Panc1 (cell line): Measurements from ENCODE around the gene TRAF7. TPM values are rescaled to one million over a fixed set of nuclear protein-coding genes. Genes with fewer than 3 reads are reported as not detected.

Experiments used
- ATAC-seq: fragments of 200-7000 bp; cut with Tn5 transposase; 2 replicates; pipeline ENCODE4 v1.9.1; 2020; ENCODE audit warnings: mild to moderate bottlenecking, moderate library complexity
- BruUV-seq: library from RNA; stranded (reverse); fragments of 400-500 nt; replicated peaks from 2 replicates; lab custom pipeline; 2021; lab: Mats Ljungman, UMichigan
- CTCF ChIA-PET: fragments of 300-600 bp; sonication (Branson Sonifier 250); formaldehyde crosslinking; loops from one replicate; lab custom pipeline; 2022; ENCODE audit warnings: antibody characterized with exemption; lab: Charles Lee
- POLR2A ChIA-PET: fragments of 300-600 bp; sonication (Branson Sonifier 250); formaldehyde crosslinking; loops from one replicate; lab custom pipeline; 2022; ENCODE audit warnings: antibody characterized with exemption; lab: Charles Lee
- DNase-seq: peaks from one replicate; pipeline ENCODE4 v3.0.0-alpha.2; 2010; ENCODE audit warnings: low read depth, low spot score
- H3K27ac ChIP-seq: 2 replicates; pipeline ENCODE4 v1.5.1; 2011; ENCODE audit warnings: mild to moderate bottlenecking, low read length, inconsistent platforms
- H3K27me3 ChIP-seq: fragments of 200-500 bp; sonication (Bioruptor generic); 2 replicates; pipeline ENCODE4 v1.6.0; 2014; ENCODE audit warnings: low read length, inconsistent platforms; ENCODE audit not compliant: control insufficient read depth, insufficient read depth
- H3K36me3 ChIP-seq: fragments of 200-500 bp; sonication (Bioruptor generic); 2 replicates; pipeline ENCODE4 v1.5.1; 2014; ENCODE audit warnings: inconsistent platforms, mild to moderate bottlenecking, low read length, moderate library complexity; ENCODE audit not compliant: control insufficient read depth, insufficient read depth
- H3K4me1 ChIP-seq: 2 replicates; pipeline ENCODE4 v1.5.1; 2011; ENCODE audit warnings: inconsistent platforms, mild to moderate bottlenecking, low read length, moderate library complexity; ENCODE audit not compliant: control insufficient read depth, insufficient read depth
- H3K4me3 ChIP-seq, 2 experiments: 2 replicates each; pipeline ENCODE4 v1.5.1; 2011 to 2012; ENCODE audit warnings: low read depth in 2 of 2, low read length in 2 of 2, mild to moderate bottlenecking in 2 of 2, inconsistent platforms in 1 of 2, moderate library complexity in 1 of 2
- H3K9me3 ChIP-seq: fragments of 200-500 bp; sonication (Bioruptor generic); 2 replicates; pipeline ENCODE4 v1.5.1; 2014; ENCODE audit warnings: low read depth, mild to moderate bottlenecking, inconsistent platforms, low read length, moderate library complexity; ENCODE audit not compliant: control insufficient read depth, insufficient read depth
- POLR2AphosphoS5 ChIP-seq: IDR thresholded peaks from 2 replicates; pipeline ENCODE4 v1.6.1; 2012; ENCODE audit warnings: mild to moderate bottlenecking, low read depth, low read length, moderate library complexity
- REST ChIP-seq, 2 experiments: IDR thresholded peaks; 2 replicates each; pipeline ENCODE4 v1.6.1; 2011 to 2012; ENCODE audit warnings: low read depth in 2 of 2, control low read depth in 1 of 2, low read length in 1 of 2, mild to moderate bottlenecking in 1 of 2, moderate library complexity in 1 of 2; ENCODE audit not compliant: insufficient read depth in 1 of 2
- SIN3A ChIP-seq: IDR thresholded peaks from 2 replicates; pipeline ENCODE4 v1.6.1; 2012; ENCODE audit warnings: low read depth, mild to moderate bottlenecking, low read length, moderate library complexity, borderline replicate concordance; ENCODE audit not compliant: insufficient read depth
- TCF7L2 ChIP-seq: IDR thresholded peaks from 2 replicates; pipeline ENCODE4 v1.6.1; 2011; ENCODE audit warnings: mild to moderate bottlenecking, low read depth, low read length, inconsistent platforms
- in situ Hi-C: cut with HindIII; loops from 2 replicates; pipeline ENCODE4 v1.10.0; 2016; ENCODE audit warnings: low sequenced_read_pairs, low pct_unique_long_range_greater_than_20kb
- intact Hi-C: fragments of 100-400 bp; cut with micrococcal nuclease; formaldehyde crosslinking; loops from one replicate; pipeline ENCODE4 v1.10.0; 2022; ENCODE audit not compliant: unreplicated experiment
- total RNA-seq: library from RNA; stranded (reverse); gene quantifications from one replicate; pipeline ENCODE4 v1.2.1, GENCODE V29; 2021; ENCODE audit not compliant: unreplicated experiment
- TF ChIP-seq, protein P1 (sequence below): fragments of 450-650 bp; IDR thresholded peaks from 2 replicates; pipeline ENCODE4 v1.5.1; 2017; ENCODE audit warnings: mild to moderate bottlenecking

Gene TRAF7
- total RNA-seq, 1 experiment from 2014 or later, result 108 TPM

GRCh38 chr16:2214719-2214968, 59.1 kb downstream of the TRAF7 start, which contains the start of gene PGP:
Gene PGP (minus strand): TSS chr16:2214840. CDS start chr16:2214777, 63 bp downstream.
- in situ Hi-C loops (no loop called here), intact Hi-C loops (no loop called here)
- H3K9me3 ChIP-seq, result no peaks in the 10 kb centered on the region
- no TSS peak for BruUV-seq
- POLR2A ChIA-PET, result interaction anchor here (0.6 to 0.8 kb wide), 4 partner anchors 13 to 271 kb away, joined by 3 read pairs; partner anchors contain the start of gene ECI1
- H3K36me3 ChIP-seq, result peaks cover 3% of the 10 kb centered on the region; the same call in 1 of the 2 replicates
- peak within 1 kb of the TSS; percentile 83 to 94 for H3K4me3 ChIP-seq
- CTCF ChIA-PET, result interaction anchor here (0.6 kb wide), 1 partner anchor 120 kb away, joined by 4 read pairs; no protein-coding TSS in a partner anchor
- H3K27me3 ChIP-seq, result no peaks in the 10 kb centered on the region
- ATAC-seq, result peak; percentile 82
- peak within 1 kb of the TSS; percentile 99 for H3K27ac ChIP-seq
- peaks cover 30% of the 10 kb centered on the region for H3K4me1 ChIP-seq
- no peak for DNase-seq
- no peak for TF ChIP-seq REST (IDR thresholded peaks at IDR 0.05; ENCODE audit: insufficient read depth in 1 of 2, low read depth in 2 of 2, low read length in 1 of 2)
- TF ChIP-seq POLR2AphosphoS5, result no peak
- TF ChIP-seq, protein P1, sequence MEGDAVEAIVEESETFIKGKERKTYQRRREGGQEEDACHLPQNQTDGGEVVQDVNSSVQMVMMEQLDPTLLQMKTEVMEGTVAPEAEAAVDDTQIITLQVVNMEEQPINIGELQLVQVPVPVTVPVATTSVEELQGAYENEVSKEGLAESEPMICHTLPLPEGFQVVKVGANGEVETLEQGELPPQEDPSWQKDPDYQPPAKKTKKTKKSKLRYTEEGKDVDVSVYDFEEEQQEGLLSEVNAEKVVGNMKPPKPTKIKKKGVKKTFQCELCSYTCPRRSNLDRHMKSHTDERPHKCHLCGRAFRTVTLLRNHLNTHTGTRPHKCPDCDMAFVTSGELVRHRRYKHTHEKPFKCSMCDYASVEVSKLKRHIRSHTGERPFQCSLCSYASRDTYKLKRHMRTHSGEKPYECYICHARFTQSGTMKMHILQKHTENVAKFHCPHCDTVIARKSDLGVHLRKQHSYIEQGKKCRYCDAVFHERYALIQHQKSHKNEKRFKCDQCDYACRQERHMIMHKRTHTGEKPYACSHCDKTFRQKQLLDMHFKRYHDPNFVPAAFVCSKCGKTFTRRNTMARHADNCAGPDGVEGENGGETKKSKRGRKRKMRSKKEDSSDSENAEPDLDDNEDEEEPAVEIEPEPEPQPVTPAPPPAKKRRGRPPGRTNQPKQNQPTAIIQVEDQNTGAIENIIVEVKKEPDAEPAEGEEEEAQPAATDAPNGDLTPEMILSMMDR, result no peak
- TF ChIP-seq SIN3A, result no peak
- TF ChIP-seq TCF7L2, result no peak

GRCh38 chr16:2216330-2216729, 60.7 kb downstream of the TRAF7 start:
- Histone ChIP-seq H3K27me3 (no peaks in the 10 kb centered on the region), H3K4me1 (peaks cover 17% of the 10 kb centered on the region), H3K27ac (peak overlapping the region; percentile 99), H3K9me3 (no peaks in the 10 kb centered on the region), H3K36me3 (peaks cover 3% of the 10 kb centered on the region; the same call in 1 of the 2 replicates), H3K4me3 (peak overlapping the region; percentile 6 to 94; a peak in 3 of 4 replicates)
- DNase-seq (no peak), ATAC-seq (no peak)
- intact Hi-C loops, result no loop called here
- TF ChIP-seq TCF7L2 (no peak), SIN3A (no peak), REST (IDR thresholded peaks at IDR 0.05; ENCODE audit: insufficient read depth in 1 of 2, low read depth in 2 of 2, low read length in 1 of 2) (no peak), POLR2AphosphoS5 (no peak)
- TF ChIP-seq, protein P1, result no peak
- CTCF ChIA-PET, result no interaction called here
- no TSS peak for BruUV-seq
- in situ Hi-C loops, result no loop called here
- POLR2A ChIA-PET, result interaction anchor here (0.6 kb wide), 1 partner anchor 43 kb away, joined by 4 read pairs; no protein-coding TSS in a partner anchor
